ENCODE measurements around the gene MEIOC. TPM values are rescaled to one million over a fixed set of nuclear protein-coding genes. Genes with fewer than 3 reads are reported as not detected.

The MEIOC gene
- total RNA-seq, 1 experiment from 2014 or later: 3.0 TPM

- no peak overlapping the region for H3K56ac ChIP-seq (ENCODE audit: insufficient read length, low read depth, low read length)
- H4K8ac ChIP-seq (replicated peaks; ENCODE audit: insufficient read length, low read depth, low read length): no peak overlapping the region
- Mint-ChIP-seq H3K9me3 (no peaks in the 10 kb centered on the region), H3K4me3 (no peak overlapping the region), H3K4me1 (peaks cover 20 to 41% of the 10 kb centered on the region in 2 experiments), H3K27ac (no peak overlapping the region; a peak in 1 of 7 replicates), H3K36me3 (ENCODE audit: insufficient read depth in 1 of 3, low read depth in 3 of 3) (no peaks in the 10 kb centered on the region), H3K27me3 (ENCODE audit: low read depth) (peaks cover 4% of the 10 kb centered on the region)
- H3K9ac ChIP-seq (ENCODE audit: extremely low read depth, insufficient read length, low read length): no peak overlapping the region
- H3K23ac ChIP-seq (ENCODE audit: insufficient read length, low read depth, low read length): no peak overlapping the region
- no peak overlapping the region for H4K91ac ChIP-seq (ENCODE audit: insufficient read length, low read depth, low read length)
- H3K79me2 ChIP-seq (ENCODE audit: insufficient read depth, low read length): no peaks in the 10 kb centered on the region
- WGBS (ENCODE audit: extremely low coverage, insufficient read length, low lambda C conversion rate): no CpG with 5 or more reads among the region's 2 CpGs
- no peak overlapping the region for H3K18ac ChIP-seq (ENCODE audit: insufficient read length, low read depth, low read length)
- no peak overlapping the region for H2BK20ac ChIP-seq (ENCODE audit: low read depth, low read length, poor library complexity, severe bottlenecking)
- H3K9me3 ChIP-seq (ENCODE audit: control insufficient read depth, low read depth, low read length): no peaks in the 10 kb centered on the region
- H3K4me2 ChIP-seq (ENCODE audit: insufficient read depth, insufficient read length, low read length): no peak overlapping the region
- no peaks in the 10 kb centered on the region for H3K79me1 ChIP-seq (ENCODE audit: insufficient read depth, low read depth, low read length, poor library complexity, severe bottlenecking)
- no peak for DNase-seq
- no peak for TF ChIP-seq CTCF (conservative IDR thresholded peaks at IDR 0.05)
- H4K20me1 ChIP-seq (ENCODE audit: control insufficient read depth, insufficient read depth, insufficient read length): no peaks in the 10 kb centered on the region
- peaks cover 8% of the 10 kb centered on the region; the same call in 1 of the 2 replicates for H3K4me1 ChIP-seq (ENCODE audit: insufficient read depth, low read length)
- no peak overlapping the region for H3K27ac ChIP-seq (ENCODE audit: insufficient read length, low read depth, low read length)
- H3K4ac ChIP-seq (ENCODE audit: low read depth, low read length): no peak overlapping the region
- H2BK12ac ChIP-seq (ENCODE audit: insufficient read length, low read depth, low read length): no peak overlapping the region
- no peaks in the 10 kb centered on the region for H3K23me2 ChIP-seq (ENCODE audit: insufficient read length, low read depth, low read length, poor library complexity, severe bottlenecking)
- H4K5ac ChIP-seq (ENCODE audit: insufficient read length, low read depth, low read length): no peak overlapping the region
- no peak overlapping the region for H2AK5ac ChIP-seq (ENCODE audit: insufficient read length, low read length)
- no peak overlapping the region for H3T11ph ChIP-seq (ENCODE audit: low read length)
- no peak overlapping the region for H2AFZ ChIP-seq (ENCODE audit: low read length)
- no peaks in the 10 kb centered on the region for H3K27me3 ChIP-seq (ENCODE audit: insufficient read depth, low read length)
- no peak overlapping the region for H2BK15ac ChIP-seq (ENCODE audit: low read depth, low read length)
- H3K14ac ChIP-seq (ENCODE audit: insufficient read depth, low read length): no peak overlapping the region
- no peak overlapping the region for H2BK120ac ChIP-seq (ENCODE audit: low read depth, low read length, poor library complexity, severe bottlenecking)
- H2BK5ac ChIP-seq (ENCODE audit: insufficient read length, low read length): no peak overlapping the region
These were observed 45.4 kb upstream of the MEIOC start for GRCh38 chr17:44610871-44611270.

Data from H9 (cell line).